HG03139 (cell line): ENCODE measurements around the gene NCKAP5.
"Not testable (repeated sequence)": the region's sequence is repeated elsewhere in the genome, so short reads cannot be mapped to it uniquely, and the experiment has no call there.

Source experiments
- ATAC-seq: cut with Tn5 transposase; IDR thresholded peaks from one replicate; pipeline ENCODE4 v1.9.1; 2021; ENCODE audit not compliant: unreplicated experiment

NCKAP5 gene

GRCh38 chr2:133525090-133525489, 43.2 kb downstream of the NCKAP5 start:
- no peak for ATAC-seq

GRCh38 chr2:133523406-133523805, 44.9 kb downstream of the NCKAP5 start:
- ATAC-seq, result no peak

- no peak for ATAC-seq
Measured at GRCh38 chr2:133522204-133522603, 46.1 kb downstream of the NCKAP5 start.

- ATAC-seq, result no peak
Measured at GRCh38 chr2:133521146-133521745, 47.0 kb downstream of the NCKAP5 start.

- ATAC-seq, result not testable (repeated sequence)
Measured at GRCh38 chr2:133519677-133520076, 48.6 kb downstream of the NCKAP5 start.

GRCh38 chr2:133518700-133519344, 49.4 kb downstream of the NCKAP5 start:
- no peak for ATAC-seq

- no peak for ATAC-seq
Measured at GRCh38 chr2:133517876-133518275, 50.4 kb downstream of the NCKAP5 start.

GRCh38 chr2:133516405-133517026, 51.7 kb downstream of the NCKAP5 start:
- no peak for ATAC-seq

GRCh38 chr2:133515271-133515670, 53.0 kb downstream of the NCKAP5 start:
- ATAC-seq, result no peak

- no peak for ATAC-seq
Measured at GRCh38 chr2:133513893-133514292, 54.4 kb downstream of the NCKAP5 start.

- ATAC-seq, result no peak
Measured at GRCh38 chr2:133512121-133512520, 56.1 kb downstream of the NCKAP5 start.

- ATAC-seq, result no peak
Measured at GRCh38 chr2:133511679-133512078, 56.6 kb downstream of the NCKAP5 start.

GRCh38 chr2:133509777-133510176, 58.5 kb downstream of the NCKAP5 start:
- ATAC-seq, result no peak

GRCh38 chr2:133508546-133509165, 59.6 kb downstream of the NCKAP5 start:
- ATAC-seq, result no peak

- ATAC-seq, result no peak
Measured at GRCh38 chr2:133506996-133507395, 61.3 kb downstream of the NCKAP5 start.

- no peak for ATAC-seq
Measured at GRCh38 chr2:133504566-133505505, 63.4 kb downstream of the NCKAP5 start.

- no peak for ATAC-seq
Measured at GRCh38 chr2:133503927-133504326, 64.3 kb downstream of the NCKAP5 start.

- peak; percentile 79 for ATAC-seq
Measured at GRCh38 chr2:133503323-133503722, 64.9 kb downstream of the NCKAP5 start.

- ATAC-seq, result no peak
Measured at GRCh38 chr2:133502678-133503077, 65.6 kb downstream of the NCKAP5 start.

GRCh38 chr2:133500917-133501316, 67.3 kb downstream of the NCKAP5 start:
- ATAC-seq, result no peak
